GM12892 (cell line): ENCODE measurements around the gene STAT5A.
A peak's percentile ranks its signal among the peaks of the same experiment; 100 is the strongest.

Experiments
- DNase-seq: peaks from one replicate; pipeline ENCODE4 v3.0.0; 2011; ENCODE audit not compliant: insufficient read length
- FAIRE-seq: peaks from 2 replicates; lab custom pipeline; 2011; peaks lifted over from hg19 to GRCh38; lab: Jason Lieb, UNC
- POLR2A ChIP-seq: IDR thresholded peaks from 2 replicates; pipeline ENCODE4 v1.6.1; 2011; ENCODE audit warnings: low read depth, low read length, control low read depth
- POLR2AphosphoS5 ChIP-seq: IDR thresholded peaks from 2 replicates; pipeline ENCODE4 v1.6.1; 2011; ENCODE audit warnings: low read depth, low read length, control low read depth
- TAF1 ChIP-seq: IDR thresholded peaks from 2 replicates; pipeline ENCODE4 v1.6.1; 2011; ENCODE audit warnings: low read depth, mild to moderate bottlenecking, control low read depth, low read length, borderline replicate concordance

STAT5A gene

GRCh38 chr17:42279776-42280630 is 8.3 kb upstream of the STAT5A start:
- no peak for FAIRE-seq
- TF ChIP-seq POLR2A (no peak), TAF1 (no peak), POLR2AphosphoS5 (no peak)
- no peak for DNase-seq

- no peak for DNase-seq
- no peak for FAIRE-seq
- TF ChIP-seq POLR2A: no peak
- no peak for TF ChIP-seq TAF1
- no peak for TF ChIP-seq POLR2AphosphoS5
These were observed 6.7 kb upstream of the STAT5A start for GRCh38 chr17:42281571-42282096.

GRCh38 chr17:42282478-42283080 is 5.7 kb upstream of the STAT5A start:
- no peak for DNase-seq
- no peak for FAIRE-seq
- no peak for TF ChIP-seq TAF1
- no peak for TF ChIP-seq POLR2AphosphoS5
- no peak for TF ChIP-seq POLR2A

- DNase-seq (no peak), FAIRE-seq (no peak)
- no peak for TF ChIP-seq POLR2A
- no peak for TF ChIP-seq POLR2AphosphoS5
- TF ChIP-seq TAF1: no peak
These were observed 4.9 kb upstream of the STAT5A start for GRCh38 chr17:42283241-42284023.

- TF ChIP-seq POLR2A: no peak
- TF ChIP-seq TAF1: no peak
- no peak for TF ChIP-seq POLR2AphosphoS5
- FAIRE-seq: no peak
These were observed 4.3 kb upstream of the STAT5A start for GRCh38 chr17:42284024-42284369.

GRCh38 chr17:42284566-42284965 is 3.7 kb upstream of the STAT5A start:
- no peak for DNase-seq
- TF ChIP-seq POLR2AphosphoS5 (no peak), TAF1 (no peak)
- FAIRE-seq: no peak

More at GRCh38 chr17:42284024-42284369, 4.3 kb upstream of the STAT5A start:
- no peak for DNase-seq

- TF ChIP-seq TAF1: no peak
- no peak for TF ChIP-seq POLR2A
- TF ChIP-seq POLR2AphosphoS5: no peak
- DNase-seq (no peak), FAIRE-seq (no peak)
These were observed 2.8 kb upstream of the STAT5A start for GRCh38 chr17:42285346-42286050.

GRCh38 chr17:42286411-42287221 is 1.7 kb upstream of the STAT5A start:
- FAIRE-seq (peak; percentile 53), DNase-seq (no peak)
- TF ChIP-seq POLR2A: no peak
- TF ChIP-seq TAF1: no peak
- no peak for TF ChIP-seq POLR2AphosphoS5

GRCh38 chr17:42287305-42287976 is 857 bp upstream of the STAT5A start:
- TF ChIP-seq POLR2A: peak; percentile 83
- TF ChIP-seq TAF1: 0 out of 2 replicates have a peak, but pooled peaks have one; percentile 33
- TF ChIP-seq POLR2AphosphoS5: peak; percentile 67
- FAIRE-seq (peak; percentile 73), DNase-seq (no peak)
